HepG2 (cell line): ENCODE results near the gene INHBB. TPM values are rescaled to one million over a fixed set of nuclear protein-coding genes. Genes with fewer than 3 reads are reported as not detected.

Experiments used
- AHR ChIP-seq: IDR thresholded peaks from 2 replicates; pipeline ENCODE4 v1.6.1; 2018; ENCODE audit warnings: missing genetic modification reagents, missing compliant biosample characterization
- CENPT ChIP-seq: sonication (generic); formaldehyde crosslinking; IDR thresholded peaks from 2 replicates; pipeline ENCODE4 v1.8.0; 2022; ENCODE audit warnings: low read depth, mild to moderate bottlenecking, moderate library complexity, missing genetic modification reagents
- DMAP1 ChIP-seq: IDR thresholded peaks from 2 replicates; pipeline ENCODE4 v1.6.1; 2016
- NKX3-1 ChIP-seq: sonication (generic); formaldehyde crosslinking; IDR thresholded peaks from 2 replicates; pipeline ENCODE4 v1.5.0; 2020; ENCODE audit warnings: missing genetic modification reagents
- PAWR ChIP-seq: sonication (generic); formaldehyde crosslinking; IDR thresholded peaks from 2 replicates; pipeline ENCODE4 v1.4.0; 2020; ENCODE audit warnings: missing genetic modification reagents, mild to moderate bottlenecking, borderline replicate concordance
- RARG ChIP-seq: sonication (generic); formaldehyde crosslinking; IDR thresholded peaks from 2 replicates; pipeline ENCODE4 v1.4.0; 2020; ENCODE audit warnings: low read depth, mild to moderate bottlenecking, missing genetic modification reagents
- RBM22 ChIP-seq: fragments of 200-400 bp; formaldehyde crosslinking; optimal IDR thresholded peaks from 2 replicates; pipeline ENCODE3; 2017; ENCODE audit warnings: mild to moderate bottlenecking, low read length, moderate library complexity
- REPIN1 ChIP-seq: sonication (generic); formaldehyde crosslinking; IDR thresholded peaks from 2 replicates; pipeline ENCODE4 v1.8.0; 2022; ENCODE audit warnings: missing genetic modification reagents, low read depth, mild to moderate bottlenecking, borderline replicate concordance
- RXRA ChIP-seq: sonication (generic); formaldehyde crosslinking; IDR thresholded peaks from 2 replicates; pipeline ENCODE4 v1.5.1; 2020; ENCODE audit warnings: missing genetic modification reagents
- SP5 ChIP-seq: IDR thresholded peaks from 2 replicates; pipeline ENCODE4 v1.6.1; 2016; ENCODE audit warnings: low read depth, borderline replicate concordance
- TIGD3 ChIP-seq: sonication (generic); formaldehyde crosslinking; IDR thresholded peaks from 2 replicates; pipeline ENCODE4 v1.5.1; 2020; ENCODE audit warnings: mild to moderate bottlenecking, missing genetic modification reagents, borderline replicate concordance
- ZBTB4 ChIP-seq: sonication (generic); formaldehyde crosslinking; IDR thresholded peaks from 2 replicates; pipeline ENCODE4 v1.4.0; 2020; ENCODE audit warnings: missing genetic modification reagents, mild to moderate bottlenecking, borderline replicate concordance
- ZBTB7A ChIP-seq: sonication (generic); formaldehyde crosslinking; IDR thresholded peaks from 2 replicates; pipeline ENCODE4 v1.8.0; 2022; ENCODE audit warnings: mild to moderate bottlenecking, missing genetic modification reagents
- ZFP90 ChIP-seq: sonication (generic); formaldehyde crosslinking; IDR thresholded peaks from 2 replicates; pipeline ENCODE4 v1.8.0; 2022; ENCODE audit warnings: missing genetic modification reagents, mild to moderate bottlenecking, inconsistent platforms, borderline replicate concordance
- ZNF121 ChIP-seq: sonication (generic); formaldehyde crosslinking; IDR thresholded peaks from 2 replicates; pipeline ENCODE4 v1.5.0; 2020; ENCODE audit warnings: mild to moderate bottlenecking, missing genetic modification reagents
- ZNF274 ChIP-seq: sonication (generic); formaldehyde crosslinking; IDR thresholded peaks from 2 replicates; pipeline ENCODE4 v1.5.1; 2020; ENCODE audit warnings: mild to moderate bottlenecking, missing genetic modification reagents
- ZNF530 ChIP-seq: sonication (generic); formaldehyde crosslinking; IDR thresholded peaks from 2 replicates; pipeline ENCODE4 v1.5.0; 2020; ENCODE audit warnings: low read depth, mild to moderate bottlenecking, missing genetic modification reagents
- ZNF605 ChIP-seq: sonication (generic); formaldehyde crosslinking; IDR thresholded peaks from 2 replicates; pipeline ENCODE4 v1.8.0; 2022; ENCODE audit warnings: mild to moderate bottlenecking, missing genetic modification reagents
- ZNF777 ChIP-seq: sonication (generic); formaldehyde crosslinking; IDR thresholded peaks from 2 replicates; pipeline ENCODE4 v1.4.0; 2020; ENCODE audit warnings: missing genetic modification reagents
- ZSCAN20 ChIP-seq: sonication (generic); formaldehyde crosslinking; IDR thresholded peaks from 2 replicates; pipeline ENCODE4 v1.4.0; 2020; ENCODE audit warnings: missing genetic modification reagents, mild to moderate bottlenecking, borderline replicate concordance
- polyA plus RNA-seq, 8 experiments: library from polyadenylated mRNA; depleted of rRNA in 3 of 8; stranded (reverse) in 7 of 8; unstranded in 1 of 8; fragments of >200 nt; fragmentation: Illumina TruSeq in 4 of 8; extraction: Trizol in 4 of 8; gene quantifications; 2 replicates each; pipeline versions ENCODE4 v1.2.1 to v1.2.3, GENCODE V29; 2011 to 2016; ENCODE audit warnings: low read depth in 4 of 8, missing spikeins in 1 of 8, mixed read lengths in 1 of 8; ENCODE audit not compliant: insufficient read depth in 1 of 8
- total RNA-seq, 5 experiments: library from RNA; depleted of rRNA; stranded (reverse); fragments of >200 nt; fragmentation: Illumina TruSeq; extraction: Trizol; gene quantifications; 2 replicates each; pipeline ENCODE4 v1.2.3, GENCODE V29; 2016; ENCODE audit warnings: low read depth in 1 of 5

INHBB gene
- total and polyA plus RNA-seq, 2 of the 13 experiments (the other 11 are each of a cell fraction or from before 2014, with no cell fraction given), result 0.20 to 1.7 TPM

GRCh38 chr2:120312860-120313694 is 32.9 kb upstream of the INHBB start (continued):
- no peak for TF ChIP-seq AHR (CRISPR knock-in tag)
- no peak for TF ChIP-seq ZSCAN20
- TF ChIP-seq ZNF530 (CRISPR knock-in tag), result no peak
- TF ChIP-seq ZBTB4 (CRISPR knock-in tag), result no peak; the same call in 1 of the 2 replicates
- TF ChIP-seq RXRA (CRISPR knock-in tag), result no peak
- TF ChIP-seq ZNF777 (CRISPR knock-in tag), result no peak
- no peak for TF ChIP-seq REPIN1
- no peak for TF ChIP-seq NKX3-1 (CRISPR knock-in tag)
- no peak for TF ChIP-seq RBM22
- no peak for TF ChIP-seq PAWR (CRISPR knock-in tag)
- TF ChIP-seq ZNF121 (CRISPR knock-in tag), result peak; percentile 99
- peak; percentile 85 for TF ChIP-seq ZNF605 (CRISPR knock-in tag)
- TF ChIP-seq ZBTB7A, result no peak
- peak; percentile 73; the same call in 1 of the 2 replicates for TF ChIP-seq DMAP1
- TF ChIP-seq RARG (CRISPR knock-in tag), result no peak
- no peak for TF ChIP-seq ZNF274 (CRISPR knock-in tag)
- no peak for TF ChIP-seq SP5
- no peak for TF ChIP-seq ZFP90 (CRISPR knock-in tag)
- no peak for TF ChIP-seq CENPT
- TF ChIP-seq TIGD3 (CRISPR knock-in tag), result no peak
